DND-41 (cell line): ENCODE results near the gene MSL2.

Source experiments
- ATAC-seq: fragments of 200-7000 bp; cut with Tn5 transposase; 3 replicates; pipeline ENCODE4 v1.9.1; 2021; ENCODE audit warnings: low read depth; ENCODE audit not compliant: insufficient read depth
- DNase-seq: peaks from one replicate; pipeline ENCODE4 v3.0.0-alpha.2; 2020
- H2AFZ ChIP-seq: 2 replicates; pipeline ENCODE4 v1.6.0; 2012; ENCODE audit warnings: low read depth, low read length
- H3K27ac ChIP-seq: 2 replicates; pipeline ENCODE4 v1.5.1; 2012; ENCODE audit warnings: low read length, inconsistent platforms
- H3K27me3 ChIP-seq: fragments of 200-600 bp; sonication (generic); 2 replicates; pipeline ENCODE4 v1.6.0; 2012; ENCODE audit warnings: low read length, mild to moderate bottlenecking, inconsistent platforms; ENCODE audit not compliant: insufficient read depth, poor library complexity
- H3K36me3 ChIP-seq: 2 replicates; pipeline ENCODE4 v1.5.1; 2012; ENCODE audit warnings: low read length, inconsistent platforms; ENCODE audit not compliant: insufficient read depth
- H3K4me1 ChIP-seq: 2 replicates; pipeline ENCODE4 v1.5.1; 2012; ENCODE audit warnings: mild to moderate bottlenecking, low read length; ENCODE audit not compliant: insufficient read depth
- H3K4me2 ChIP-seq: 2 replicates; pipeline ENCODE4 v1.6.0; 2012; ENCODE audit warnings: mild to moderate bottlenecking, moderate library complexity, low read length, inconsistent platforms; ENCODE audit not compliant: insufficient read depth
- H3K4me3 ChIP-seq, 2 experiments: fragments of 200-600 bp in 1 of 2; shearing (Covaris generic) in 1 of 2; 2 replicates each; pipeline ENCODE4 v1.5.1; 2012 to 2016; ENCODE audit warnings: inconsistent platforms in 2 of 2, low read length in 2 of 2, mild to moderate bottlenecking in 2 of 2, low read depth in 1 of 2, moderate library complexity in 1 of 2
- H3K79me2 ChIP-seq: 2 replicates; pipeline ENCODE4 v1.6.0; 2012; ENCODE audit warnings: low read length, inconsistent platforms; ENCODE audit not compliant: insufficient read depth
- H3K9ac ChIP-seq: 2 replicates; pipeline ENCODE4 v1.6.0; 2012; ENCODE audit warnings: low read depth, mild to moderate bottlenecking, inconsistent platforms, low read length, moderate library complexity
- H3K9me3 ChIP-seq: 2 replicates; pipeline ENCODE4 v1.5.1; 2012; ENCODE audit warnings: low read length, moderate library complexity, mild to moderate bottlenecking, inconsistent platforms; ENCODE audit not compliant: insufficient read depth, severe bottlenecking
- H4K20me1 ChIP-seq: 2 replicates; pipeline ENCODE4 v1.6.0; 2012; ENCODE audit warnings: low read length; ENCODE audit not compliant: insufficient read depth
- CTCF ChIP-seq: IDR thresholded peaks from 2 replicates; pipeline ENCODE4 v1.5.1; 2012; ENCODE audit warnings: borderline replicate concordance, low read length, moderate library complexity, mild to moderate bottlenecking; ENCODE audit not compliant: poor library complexity, severe bottlenecking; ENCODE audit errors: extremely low read depth
- EZH2 ChIP-seq: IDR thresholded peaks from 3 replicates; pipeline ENCODE4 v1.6.1; 2012; ENCODE audit warnings: borderline replicate concordance, low read depth, mild to moderate bottlenecking, moderate library complexity, low read length, inconsistent platforms; ENCODE audit not compliant: severe bottlenecking

The MSL2 gene

GRCh38 chr3:136237961-136238649, 42.0 kb upstream of the MSL2 start:
- no peak overlapping the region for H3K9ac ChIP-seq
- H3K27me3 ChIP-seq = no peaks in the 10 kb centered on the region
- H3K79me2 ChIP-seq = no peaks in the 10 kb centered on the region
- no peaks in the 10 kb centered on the region for H3K36me3 ChIP-seq
- H3K4me1 ChIP-seq = no peaks in the 10 kb centered on the region
- ATAC-seq (no peak), DNase-seq (no peak)
- H3K27ac ChIP-seq = no peak overlapping the region
- no peaks in the 10 kb centered on the region for H3K9me3 ChIP-seq
- no peaks in the 10 kb centered on the region for H4K20me1 ChIP-seq
- no peak overlapping the region for H2AFZ ChIP-seq
- no peak for TF ChIP-seq EZH2
- TF ChIP-seq CTCF = no peak
- H3K4me3 ChIP-seq = no peak overlapping the region
- no peak overlapping the region for H3K4me2 ChIP-seq

DNA sequence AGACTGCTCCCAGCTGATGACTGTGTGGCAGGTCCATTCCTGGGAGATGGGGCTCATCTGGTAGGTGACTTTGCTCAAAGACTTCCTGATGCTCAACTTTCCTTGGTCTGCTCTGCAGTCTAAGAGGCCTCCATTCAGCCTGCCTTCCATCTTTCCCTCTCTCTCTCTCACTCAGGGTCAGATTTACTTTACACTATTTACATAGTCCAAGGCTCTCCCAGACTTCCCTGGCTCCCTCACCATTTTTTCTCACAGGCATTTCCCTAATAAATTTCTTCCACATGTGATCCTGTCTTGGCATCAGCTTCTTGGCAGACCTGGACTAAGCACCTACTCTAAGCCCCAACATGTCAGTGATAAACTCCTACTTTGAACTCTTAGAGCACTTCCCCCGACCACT, 41.0 kb upstream of the MSL2 start:
- H3K4me3 ChIP-seq = no peak overlapping the region
- no peaks in the 10 kb centered on the region for H4K20me1 ChIP-seq
- H2AFZ ChIP-seq = no peak overlapping the region
- no peak overlapping the region for H3K4me2 ChIP-seq
- TF ChIP-seq EZH2 (no peak), CTCF (no peak)
- no peak overlapping the region for H3K27ac ChIP-seq
- H3K27me3 ChIP-seq = no peaks in the 10 kb centered on the region
- DNase-seq (no peak), ATAC-seq (no peak)
- H3K36me3 ChIP-seq = no peaks in the 10 kb centered on the region
- no peaks in the 10 kb centered on the region for H3K9me3 ChIP-seq
- H3K79me2 ChIP-seq = no peaks in the 10 kb centered on the region
- no peak overlapping the region for H3K9ac ChIP-seq
- H3K4me1 ChIP-seq = no peaks in the 10 kb centered on the region

- DNase-seq = no peak
These were observed 40.0 kb upstream of the MSL2 start for GRCh38 chr3:136236109-136236508.

More at GRCh38 chr3:136236109-136236508, 40.0 kb upstream of the MSL2 start:
- no peak overlapping the region for H3K27ac ChIP-seq
- H4K20me1 ChIP-seq = no peaks in the 10 kb centered on the region
- no peaks in the 10 kb centered on the region for H3K27me3 ChIP-seq
- H2AFZ ChIP-seq = no peak overlapping the region
- no peak overlapping the region for H3K9ac ChIP-seq
- H3K36me3 ChIP-seq = no peaks in the 10 kb centered on the region
- no peaks in the 10 kb centered on the region for H3K9me3 ChIP-seq
- no peaks in the 10 kb centered on the region for H3K4me1 ChIP-seq
- TF ChIP-seq EZH2 = no peak
- TF ChIP-seq CTCF = no peak
- H3K79me2 ChIP-seq = no peaks in the 10 kb centered on the region
- H3K4me3 ChIP-seq = no peak overlapping the region
- no peak for ATAC-seq
- no peak overlapping the region for H3K4me2 ChIP-seq
